GM19099 (cell line): Measurements from ENCODE around the gene MGST2.

Experiments
- POLR2A ChIP-seq: IDR thresholded peaks from 3 replicates; pipeline ENCODE4 v1.6.1; 2011; ENCODE audit warnings: low read depth; ENCODE audit not compliant: insufficient read length; ENCODE audit errors: extremely low read depth

Gene MGST2

GRCh38 chr4:139635966-139636365 is 29.7 kb upstream of the MGST2 start:
- TF ChIP-seq POLR2A = no peak

- no peak for TF ChIP-seq POLR2A
Measured at GRCh38 chr4:139639654-139640053, 26.0 kb upstream of the MGST2 start.

GRCh38 chr4:139641218-139641617 is 24.4 kb upstream of the MGST2 start:
- TF ChIP-seq POLR2A = no peak

- no peak for TF ChIP-seq POLR2A
Measured at GRCh38 chr4:139642364-139642763, 23.3 kb upstream of the MGST2 start.

- TF ChIP-seq POLR2A = no peak
Measured at GRCh38 chr4:139643042-139643895, 22.4 kb upstream of the MGST2 start.

- no peak for TF ChIP-seq POLR2A
Measured at GRCh38 chr4:139645458-139645857, 20.2 kb upstream of the MGST2 start.

- TF ChIP-seq POLR2A = no peak
Measured at GRCh38 chr4:139647184-139647583, 18.4 kb upstream of the MGST2 start.

- no peak for TF ChIP-seq POLR2A
Measured at GRCh38 chr4:139647952-139648351, 17.7 kb upstream of the MGST2 start.

- no peak for TF ChIP-seq POLR2A
Measured at GRCh38 chr4:139651282-139652194, 14.1 kb upstream of the MGST2 start.

GRCh38 chr4:139654516-139654915 is 11.1 kb upstream of the MGST2 start:
- TF ChIP-seq POLR2A = no peak

- TF ChIP-seq POLR2A = no peak
Measured at GRCh38 chr4:139655116-139655515, 10.5 kb upstream of the MGST2 start.

GRCh38 chr4:139656614-139657486 is 8.8 kb upstream of the MGST2 start:
- TF ChIP-seq POLR2A = no peak

GRCh38 chr4:139658185-139658584 is 7.4 kb upstream of the MGST2 start:
- TF ChIP-seq POLR2A = no peak

GRCh38 chr4:139658586-139659382 is 6.8 kb upstream of the MGST2 start:
- TF ChIP-seq POLR2A = no peak

GRCh38 chr4:139659735-139660424 is 5.7 kb upstream of the MGST2 start:
- no peak for TF ChIP-seq POLR2A
